HEK293 (cell line): ENCODE measurements around the gene RPS6KA2.

Experiments
- EGR2 ChIP-seq: fragments of 450-650 bp; formaldehyde crosslinking; IDR thresholded peaks from 2 replicates; pipeline ENCODE4 v1.5.1; 2016; ENCODE audit warnings: low read depth, missing biosample characterization, missing genetic modification characterization
- MEIS1 ChIP-seq: sonication (generic); formaldehyde crosslinking; IDR thresholded peaks from 2 replicates; pipeline ENCODE4 v1.8.1; 2022; ENCODE audit warnings: missing genetic modification reagents, mild to moderate bottlenecking, borderline replicate concordance
- MYNN ChIP-seq: fragments of 450-650 bp; formaldehyde crosslinking; IDR thresholded peaks from 2 replicates; pipeline ENCODE4 v1.5.1; 2016; ENCODE audit warnings: missing biosample characterization, missing genetic modification characterization, borderline replicate concordance
- PATZ1 ChIP-seq: fragments of 450-650 bp; formaldehyde crosslinking; IDR thresholded peaks from 2 replicates; pipeline ENCODE4 v1.5.1; 2016; ENCODE audit warnings: missing biosample characterization, missing genetic modification characterization
- PBX3 ChIP-seq: sonication (generic); formaldehyde crosslinking; IDR thresholded peaks from 2 replicates; pipeline ENCODE4 v1.8.1; 2022; ENCODE audit warnings: mild to moderate bottlenecking, moderate library complexity, missing genetic modification reagents
- PRDM10 ChIP-seq: fragments of 450-650 bp; formaldehyde crosslinking; IDR thresholded peaks from 2 replicates; pipeline ENCODE4 v1.5.1; 2016; ENCODE audit warnings: missing biosample characterization, missing genetic modification characterization
- TCF7L2 ChIP-seq: IDR thresholded peaks from 2 replicates; pipeline ENCODE4 v1.6.1; 2011; ENCODE audit warnings: low read depth, mild to moderate bottlenecking, inconsistent platforms, low read length, moderate library complexity, borderline replicate concordance
- YY1 ChIP-seq: fragments of 450-650 bp; formaldehyde crosslinking; IDR thresholded peaks from 2 replicates; pipeline ENCODE4 v1.5.1; 2018; ENCODE audit warnings: missing biosample characterization, missing genetic modification characterization
- ZBTB17 ChIP-seq: fragments of 450-650 bp; formaldehyde crosslinking; IDR thresholded peaks from 2 replicates; pipeline ENCODE4 v1.5.1; 2016; ENCODE audit warnings: missing biosample characterization, missing genetic modification characterization
- ZFP37 ChIP-seq: fragments of 450-650 bp; formaldehyde crosslinking; IDR thresholded peaks from 2 replicates; pipeline ENCODE4 v1.5.1; 2016; ENCODE audit warnings: missing biosample characterization, missing genetic modification characterization
- ZIC2 ChIP-seq: fragments of 450-650 bp; formaldehyde crosslinking; IDR thresholded peaks from 2 replicates; pipeline ENCODE4 v1.5.1; 2016; ENCODE audit warnings: missing biosample characterization, missing genetic modification characterization
- ZNF221 ChIP-seq: fragments of 450-650 bp; formaldehyde crosslinking; IDR thresholded peaks from 2 replicates; pipeline ENCODE4 v1.5.1; 2017; ENCODE audit warnings: missing biosample characterization, missing genetic modification characterization, borderline replicate concordance
- ZNF518A ChIP-seq: fragments of 450-650 bp; formaldehyde crosslinking; conservative IDR thresholded peaks from 2 replicates; pipeline ENCODE4 v1.5.1; 2016; ENCODE audit warnings: low read depth, missing biosample characterization, missing genetic modification characterization
- ZNF521 ChIP-seq: fragments of 450-650 bp; formaldehyde crosslinking; IDR thresholded peaks from 2 replicates; pipeline ENCODE4 v1.5.1; 2017; ENCODE audit warnings: missing biosample characterization, mild to moderate bottlenecking, missing genetic modification characterization
- ZNF610 ChIP-seq: fragments of 450-650 bp; formaldehyde crosslinking; IDR thresholded peaks from 2 replicates; pipeline ENCODE4 v1.5.1; 2016; ENCODE audit warnings: missing biosample characterization, missing genetic modification characterization, borderline replicate concordance
- ZNF658 ChIP-seq: fragments of 450-650 bp; formaldehyde crosslinking; IDR thresholded peaks from 2 replicates; pipeline ENCODE4; 2016; ENCODE audit warnings: missing biosample characterization, missing genetic modification characterization
- TF ChIP-seq, protein P1 (sequence below): fragments of 450-650 bp; formaldehyde crosslinking; conservative IDR thresholded peaks from 2 replicates; pipeline ENCODE4 v1.5.1; 2016; ENCODE audit warnings: low read depth, missing biosample characterization, missing genetic modification characterization
- TF ChIP-seq, protein P2 (sequence below): fragments of 450-650 bp; formaldehyde crosslinking; IDR thresholded peaks from 2 replicates; pipeline ENCODE4 v1.5.1; 2017; ENCODE audit warnings: missing biosample characterization, missing genetic modification characterization
- TF ChIP-seq, protein P3 (sequence below): IDR thresholded peaks from 2 replicates; pipeline ENCODE4 v1.6.1; 2011; ENCODE audit warnings: mild to moderate bottlenecking, low read depth, low read length, borderline replicate concordance

The RPS6KA2 gene

GRCh38 chr6:166381733-166382499 is 245.1 kb downstream of the RPS6KA2 start (continued):
- TF ChIP-seq PBX3 (CRISPR knock-in tag) (0 out of 2 replicates have a peak, but pooled peaks have one; percentile 3), ZNF521 (tag by site-specific recombination) (no peak), MYNN (tag by site-specific recombination) (no peak; the same call in 1 of the 2 replicates), ZNF518A (tag by site-specific recombination) (no peak), PATZ1 (peak; percentile 46; the same call in 1 of the 2 replicates), ZBTB17 (tag by site-specific recombination) (peak; percentile 40; the same call in 1 of the 2 replicates), TCF7L2 (no peak), YY1 (tag by site-specific recombination) (no peak), ZNF658 (tag by site-specific recombination) (no peak), ZIC2 (peak; percentile 86), MEIS1 (CRISPR knock-in tag) (no peak), ZNF610 (tag by site-specific recombination) (0 out of 2 replicates have a peak, but pooled peaks have one; percentile 56), PRDM10 (peak; percentile 83), EGR2 (tag by site-specific recombination) (peak; percentile 88; the same call in 1 of the 2 replicates), ZFP37 (tag by site-specific recombination) (peak; percentile 82; the same call in 1 of the 2 replicates), ZNF221 (no peak)
- TF ChIP-seq, protein P1, sequence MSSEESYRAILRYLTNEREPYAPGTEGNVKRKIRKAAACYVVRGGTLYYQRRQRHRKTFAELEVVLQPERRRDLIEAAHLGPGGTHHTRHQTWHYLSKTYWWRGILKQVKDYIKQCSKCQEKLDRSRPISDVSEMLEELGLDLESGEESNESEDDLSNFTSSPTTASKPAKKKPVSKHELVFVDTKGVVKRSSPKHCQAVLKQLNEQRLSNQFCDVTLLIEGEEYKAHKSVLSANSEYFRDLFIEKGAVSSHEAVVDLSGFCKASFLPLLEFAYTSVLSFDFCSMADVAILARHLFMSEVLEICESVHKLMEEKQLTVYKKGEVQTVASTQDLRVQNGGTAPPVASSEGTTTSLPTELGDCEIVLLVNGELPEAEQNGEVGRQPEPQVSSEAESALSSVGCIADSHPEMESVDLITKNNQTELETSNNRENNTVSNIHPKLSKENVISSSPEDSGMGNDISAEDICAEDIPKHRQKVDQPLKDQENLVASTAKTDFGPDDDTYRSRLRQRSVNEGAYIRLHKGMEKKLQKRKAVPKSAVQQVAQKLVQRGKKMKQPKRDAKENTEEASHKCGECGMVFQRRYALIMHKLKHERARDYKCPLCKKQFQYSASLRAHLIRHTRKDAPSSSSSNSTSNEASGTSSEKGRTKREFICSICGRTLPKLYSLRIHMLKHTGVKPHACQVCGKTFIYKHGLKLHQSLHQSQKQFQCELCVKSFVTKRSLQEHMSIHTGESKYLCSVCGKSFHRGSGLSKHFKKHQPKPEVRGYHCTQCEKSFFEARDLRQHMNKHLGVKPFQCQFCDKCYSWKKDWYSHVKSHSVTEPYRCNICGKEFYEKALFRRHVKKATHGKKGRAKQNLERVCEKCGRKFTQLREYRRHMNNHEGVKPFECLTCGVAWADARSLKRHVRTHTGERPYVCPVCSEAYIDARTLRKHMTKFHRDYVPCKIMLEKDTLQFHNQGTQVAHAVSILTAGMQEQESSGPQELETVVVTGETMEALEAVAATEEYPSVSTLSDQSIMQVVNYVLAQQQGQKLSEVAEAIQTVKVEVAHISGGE: no peak
- TF ChIP-seq, protein P2, sequence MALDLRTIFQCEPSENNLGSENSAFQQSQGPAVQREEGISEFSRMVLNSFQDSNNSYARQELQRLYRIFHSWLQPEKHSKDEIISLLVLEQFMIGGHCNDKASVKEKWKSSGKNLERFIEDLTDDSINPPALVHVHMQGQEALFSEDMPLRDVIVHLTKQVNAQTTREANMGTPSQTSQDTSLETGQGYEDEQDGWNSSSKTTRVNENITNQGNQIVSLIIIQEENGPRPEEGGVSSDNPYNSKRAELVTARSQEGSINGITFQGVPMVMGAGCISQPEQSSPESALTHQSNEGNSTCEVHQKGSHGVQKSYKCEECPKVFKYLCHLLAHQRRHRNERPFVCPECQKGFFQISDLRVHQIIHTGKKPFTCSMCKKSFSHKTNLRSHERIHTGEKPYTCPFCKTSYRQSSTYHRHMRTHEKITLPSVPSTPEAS (tag by site-specific recombination): no peak
- TF ChIP-seq, protein P3, sequence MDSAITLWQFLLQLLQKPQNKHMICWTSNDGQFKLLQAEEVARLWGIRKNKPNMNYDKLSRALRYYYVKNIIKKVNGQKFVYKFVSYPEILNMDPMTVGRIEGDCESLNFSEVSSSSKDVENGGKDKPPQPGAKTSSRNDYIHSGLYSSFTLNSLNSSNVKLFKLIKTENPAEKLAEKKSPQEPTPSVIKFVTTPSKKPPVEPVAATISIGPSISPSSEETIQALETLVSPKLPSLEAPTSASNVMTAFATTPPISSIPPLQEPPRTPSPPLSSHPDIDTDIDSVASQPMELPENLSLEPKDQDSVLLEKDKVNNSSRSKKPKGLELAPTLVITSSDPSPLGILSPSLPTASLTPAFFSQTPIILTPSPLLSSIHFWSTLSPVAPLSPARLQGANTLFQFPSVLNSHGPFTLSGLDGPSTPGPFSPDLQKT: no peak
